Measurements from ENCODE around the gene EIF4H. TPM values are rescaled to one million over a fixed set of nuclear protein-coding genes. Genes with fewer than 3 reads are reported as not detected.

The EIF4H gene
- total and polyA plus RNA-seq, 9 of the 15 experiments (the other 6 are each of a cell fraction or from before 2014, with no cell fraction given), result 11.0 to 435 (median 319) TPM

- TF ChIP-seq CTCFL (IDR thresholded peaks at IDR 0.05; ENCODE audit: borderline replicate concordance, insufficient read depth, low read depth, low read length, poor library complexity, severe bottlenecking) (no peak), CTBP1 (IDR thresholded peaks at IDR 0.05; ENCODE audit: borderline replicate concordance) (peak; percentile 99), CBX8 (IDR thresholded peaks at IDR 0.05; ENCODE audit: borderline replicate concordance, extremely low read depth, low read depth, low read length, poor library complexity, severe bottlenecking) (no peak), KHSRP (IDR thresholded peaks at IDR 0.05) (no peak), TOE1 (IDR thresholded peaks at IDR 0.05; ENCODE audit: borderline replicate concordance) (0 out of 2 replicates have a peak, but pooled peaks have one; percentile 48), TOE1 (CRISPR knock-in tag; IDR thresholded peaks at IDR 0.05; ENCODE audit: borderline replicate concordance, low read depth) (peak; percentile 99), ELF4 (CRISPR knock-in tag; IDR thresholded peaks at IDR 0.05) (no peak), ZFP91 (CRISPR knock-in tag; IDR thresholded peaks at IDR 0.05) (peak; percentile 72; the same call in 1 of the 2 replicates), SREBF1 (IDR thresholded peaks at IDR 0.05; ENCODE audit: borderline replicate concordance, low read depth, low read length) (no peak), PHB (CRISPR knock-in tag; IDR thresholded peaks at IDR 0.05) (peak; percentile 91), BDP1 (IDR thresholded peaks at IDR 0.05; ENCODE audit: insufficient read depth, insufficient read length) (no peak), PCBP2 (IDR thresholded peaks at IDR 0.05; ENCODE audit: low read depth, low read length, poor library complexity, severe bottlenecking) (no peak)
- TF ChIP-seq, protein P1, sequence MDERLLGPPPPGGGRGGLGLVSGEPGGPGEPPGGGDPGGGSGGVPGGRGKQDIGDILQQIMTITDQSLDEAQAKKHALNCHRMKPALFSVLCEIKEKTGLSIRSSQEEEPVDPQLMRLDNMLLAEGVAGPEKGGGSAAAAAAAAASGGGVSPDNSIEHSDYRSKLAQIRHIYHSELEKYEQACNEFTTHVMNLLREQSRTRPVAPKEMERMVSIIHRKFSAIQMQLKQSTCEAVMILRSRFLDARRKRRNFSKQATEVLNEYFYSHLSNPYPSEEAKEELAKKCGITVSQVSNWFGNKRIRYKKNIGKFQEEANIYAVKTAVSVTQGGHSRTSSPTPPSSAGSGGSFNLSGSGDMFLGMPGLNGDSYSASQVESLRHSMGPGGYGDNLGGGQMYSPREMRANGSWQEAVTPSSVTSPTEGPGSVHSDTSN (CRISPR knock-in tag; IDR thresholded peaks at IDR 0.05; ENCODE audit: low read depth), result no peak
- TF ChIP-seq, protein P1 (tag; conservative IDR thresholded peaks at IDR 0.05; ENCODE audit: low read depth), result no peak
- TF ChIP-seq, protein P2, sequence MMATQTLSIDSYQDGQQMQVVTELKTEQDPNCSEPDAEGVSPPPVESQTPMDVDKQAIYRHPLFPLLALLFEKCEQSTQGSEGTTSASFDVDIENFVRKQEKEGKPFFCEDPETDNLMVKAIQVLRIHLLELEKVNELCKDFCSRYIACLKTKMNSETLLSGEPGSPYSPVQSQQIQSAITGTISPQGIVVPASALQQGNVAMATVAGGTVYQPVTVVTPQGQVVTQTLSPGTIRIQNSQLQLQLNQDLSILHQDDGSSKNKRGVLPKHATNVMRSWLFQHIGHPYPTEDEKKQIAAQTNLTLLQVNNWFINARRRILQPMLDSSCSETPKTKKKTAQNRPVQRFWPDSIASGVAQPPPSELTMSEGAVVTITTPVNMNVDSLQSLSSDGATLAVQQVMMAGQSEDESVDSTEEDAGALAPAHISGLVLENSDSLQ (IDR thresholded peaks at IDR 0.05), result no peak
- TF ChIP-seq, protein P3, sequence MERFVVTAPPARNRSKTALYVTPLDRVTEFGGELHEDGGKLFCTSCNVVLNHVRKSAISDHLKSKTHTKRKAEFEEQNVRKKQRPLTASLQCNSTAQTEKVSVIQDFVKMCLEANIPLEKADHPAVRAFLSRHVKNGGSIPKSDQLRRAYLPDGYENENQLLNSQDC (CRISPR knock-in tag; IDR thresholded peaks at IDR 0.05), result no peak
- TF ChIP-seq, protein P4, sequence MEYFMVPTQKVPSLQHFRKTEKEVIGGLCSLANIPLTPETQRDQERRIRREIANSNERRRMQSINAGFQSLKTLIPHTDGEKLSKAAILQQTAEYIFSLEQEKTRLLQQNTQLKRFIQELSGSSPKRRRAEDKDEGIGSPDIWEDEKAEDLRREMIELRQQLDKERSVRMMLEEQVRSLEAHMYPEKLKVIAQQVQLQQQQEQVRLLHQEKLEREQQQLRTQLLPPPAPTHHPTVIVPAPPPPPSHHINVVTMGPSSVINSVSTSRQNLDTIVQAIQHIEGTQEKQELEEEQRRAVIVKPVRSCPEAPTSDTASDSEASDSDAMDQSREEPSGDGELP (CRISPR knock-in tag; IDR thresholded peaks at IDR 0.05; ENCODE audit: borderline replicate concordance), result peak; percentile 98
Observed at GRCh38 chr7:74173866-74174605, at the start of gene EIF4H (continued).

Measured in K562 (cell line).